ENCODE measurements around the gene LRP5.
"Not testable (repeated sequence)": the region's sequence is repeated elsewhere in the genome, so short reads cannot be mapped to it uniquely, and the experiment has no call there.

LRP5 gene

DNA sequence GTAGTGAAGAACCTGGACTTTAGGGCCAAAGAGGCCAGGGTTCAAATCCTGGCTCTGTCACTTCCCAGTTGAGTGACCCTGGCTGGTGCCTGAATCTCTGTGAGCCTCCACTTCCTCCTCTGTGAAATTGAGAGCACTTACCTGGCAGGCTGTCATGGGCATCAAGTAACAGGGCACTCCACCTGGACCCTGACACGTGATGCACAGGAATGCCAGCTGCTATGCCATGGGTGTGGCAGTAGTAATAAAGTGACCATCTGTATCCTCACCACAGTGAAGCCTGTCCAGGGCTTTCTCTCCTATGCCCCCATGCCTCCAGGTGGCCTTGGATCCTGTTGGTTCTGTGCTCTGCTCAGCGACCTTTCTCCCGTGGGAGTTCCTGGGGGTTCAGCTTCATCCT is 118.4 kb downstream of the LRP5 start:
- Histone ChIP-seq H3K4me3 (ENCODE audit: low read depth in 1 of 2, low read length in 1 of 2) (no peak overlapping the region), H3K4me1 (ENCODE audit: control insufficient read depth in 1 of 2, insufficient read depth in 1 of 2, low read depth in 1 of 2, low read length in 1 of 2) (no peaks in the 10 kb centered on the region), H3K9me3 (peaks cover 5% of the 10 kb centered on the region), H3K27ac (no peak overlapping the region), H3K27me3 (no peaks in the 10 kb centered on the region), H3K36me3 (no peaks in the 10 kb centered on the region)
- TF ChIP-seq, protein P1, sequence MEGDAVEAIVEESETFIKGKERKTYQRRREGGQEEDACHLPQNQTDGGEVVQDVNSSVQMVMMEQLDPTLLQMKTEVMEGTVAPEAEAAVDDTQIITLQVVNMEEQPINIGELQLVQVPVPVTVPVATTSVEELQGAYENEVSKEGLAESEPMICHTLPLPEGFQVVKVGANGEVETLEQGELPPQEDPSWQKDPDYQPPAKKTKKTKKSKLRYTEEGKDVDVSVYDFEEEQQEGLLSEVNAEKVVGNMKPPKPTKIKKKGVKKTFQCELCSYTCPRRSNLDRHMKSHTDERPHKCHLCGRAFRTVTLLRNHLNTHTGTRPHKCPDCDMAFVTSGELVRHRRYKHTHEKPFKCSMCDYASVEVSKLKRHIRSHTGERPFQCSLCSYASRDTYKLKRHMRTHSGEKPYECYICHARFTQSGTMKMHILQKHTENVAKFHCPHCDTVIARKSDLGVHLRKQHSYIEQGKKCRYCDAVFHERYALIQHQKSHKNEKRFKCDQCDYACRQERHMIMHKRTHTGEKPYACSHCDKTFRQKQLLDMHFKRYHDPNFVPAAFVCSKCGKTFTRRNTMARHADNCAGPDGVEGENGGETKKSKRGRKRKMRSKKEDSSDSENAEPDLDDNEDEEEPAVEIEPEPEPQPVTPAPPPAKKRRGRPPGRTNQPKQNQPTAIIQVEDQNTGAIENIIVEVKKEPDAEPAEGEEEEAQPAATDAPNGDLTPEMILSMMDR (IDR thresholded peaks at IDR 0.05): no peak

DNA sequence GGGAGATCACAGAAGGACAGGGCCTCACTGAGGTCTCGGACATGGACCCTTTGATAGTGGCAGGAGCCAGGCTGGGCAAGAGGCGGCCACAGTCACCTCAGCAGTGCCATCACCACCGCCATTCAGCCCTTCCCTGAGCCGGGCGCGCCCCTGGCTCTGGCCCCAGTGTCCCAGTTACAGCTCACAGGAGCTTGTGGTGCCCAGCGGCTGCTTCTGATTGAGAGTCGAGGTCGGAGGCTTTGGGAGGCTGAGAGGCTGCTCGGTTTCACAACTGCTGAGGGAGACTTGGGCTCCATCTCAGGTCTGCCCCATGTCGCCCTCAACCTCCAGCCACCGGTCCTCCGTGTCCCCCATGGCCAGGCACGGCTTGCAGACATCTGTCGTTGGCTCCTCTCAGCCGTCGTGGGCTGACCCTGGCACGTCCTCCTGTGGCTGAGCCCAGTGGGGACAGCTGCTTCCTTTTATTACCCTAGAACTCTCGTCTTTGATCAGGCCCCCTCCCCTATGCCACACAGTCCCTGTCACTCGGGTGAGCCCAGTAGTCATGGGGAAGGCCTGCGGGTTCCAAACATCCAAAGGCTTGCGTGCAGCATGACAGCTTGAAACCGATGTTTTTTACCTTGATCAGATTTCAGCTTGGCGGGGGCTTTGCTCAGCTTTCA is 119.7 kb downstream of the LRP5 start:
- no peak overlapping the region for H3K4me3 ChIP-seq (ENCODE audit: low read depth in 1 of 2, low read length in 1 of 2)
- H3K9me3 ChIP-seq: peaks cover 5% of the 10 kb centered on the region
- no peak overlapping the region for H3K27ac ChIP-seq
- H3K4me1 ChIP-seq (ENCODE audit: control insufficient read depth in 1 of 2, insufficient read depth in 1 of 2, low read depth in 1 of 2, low read length in 1 of 2): no peaks in the 10 kb centered on the region
- H3K27me3 ChIP-seq: no peaks in the 10 kb centered on the region
- TF ChIP-seq, protein P1 (IDR thresholded peaks at IDR 0.05): no peak
- no peaks in the 10 kb centered on the region for H3K36me3 ChIP-seq

DNA sequence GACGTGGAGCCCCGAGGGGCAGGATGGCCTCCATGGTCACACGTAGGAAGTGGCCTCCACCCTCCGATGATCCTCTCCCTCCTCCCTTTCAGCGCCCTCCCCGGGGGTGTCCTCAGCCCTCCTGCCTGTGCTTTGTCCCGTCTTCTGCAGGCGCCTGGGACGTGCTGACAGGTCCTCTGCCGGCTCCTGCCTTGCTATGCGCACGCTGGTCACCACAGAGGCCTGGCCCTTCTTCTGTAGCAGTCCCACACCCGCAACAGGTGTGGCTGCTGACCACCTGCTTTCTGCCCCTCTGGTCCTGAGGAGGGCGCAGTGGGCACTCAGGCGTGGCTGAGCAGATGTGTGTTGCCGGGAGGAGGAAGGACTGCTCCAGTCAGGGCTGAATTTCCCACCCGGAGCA is 120.5 kb downstream of the LRP5 start:
- Histone ChIP-seq H3K27ac (no peak overlapping the region), H3K4me1 (ENCODE audit: control insufficient read depth in 1 of 2, insufficient read depth in 1 of 2, low read depth in 1 of 2, low read length in 1 of 2) (no peaks in the 10 kb centered on the region), H3K27me3 (no peaks in the 10 kb centered on the region), H3K4me3 (ENCODE audit: low read depth in 1 of 2, low read length in 1 of 2) (no peak overlapping the region), H3K36me3 (no peaks in the 10 kb centered on the region), H3K9me3 (peaks cover 5% of the 10 kb centered on the region)
- TF ChIP-seq, protein P1 (IDR thresholded peaks at IDR 0.05): no peak

DNA sequence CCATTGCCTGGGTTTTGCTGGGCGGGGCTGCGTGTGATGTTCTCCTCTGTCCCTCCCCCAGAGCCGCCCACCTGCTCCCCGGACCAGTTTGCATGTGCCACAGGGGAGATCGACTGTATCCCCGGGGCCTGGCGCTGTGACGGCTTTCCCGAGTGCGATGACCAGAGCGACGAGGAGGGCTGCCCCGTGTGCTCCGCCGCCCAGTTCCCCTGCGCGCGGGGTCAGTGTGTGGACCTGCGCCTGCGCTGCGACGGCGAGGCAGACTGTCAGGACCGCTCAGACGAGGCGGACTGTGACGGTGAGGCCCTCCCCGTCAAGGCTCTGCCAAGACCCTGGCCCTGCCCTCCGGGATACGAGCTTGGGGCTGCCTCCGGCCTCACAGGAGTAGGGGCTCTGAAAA is 121.2 kb downstream of the LRP5 start:
- no peaks in the 10 kb centered on the region for H3K36me3 ChIP-seq
- H3K27ac ChIP-seq: no peak overlapping the region
- TF ChIP-seq, protein P1 (IDR thresholded peaks at IDR 0.05): no peak
- no peaks in the 10 kb centered on the region for H3K27me3 ChIP-seq
- H3K4me1 ChIP-seq (ENCODE audit: control insufficient read depth in 1 of 2, insufficient read depth in 1 of 2, low read depth in 1 of 2, low read length in 1 of 2): no peaks in the 10 kb centered on the region
- H3K9me3 ChIP-seq: peaks cover 5% of the 10 kb centered on the region
- H3K4me3 ChIP-seq (ENCODE audit: low read depth in 1 of 2, low read length in 1 of 2): no peak overlapping the region

DNA sequence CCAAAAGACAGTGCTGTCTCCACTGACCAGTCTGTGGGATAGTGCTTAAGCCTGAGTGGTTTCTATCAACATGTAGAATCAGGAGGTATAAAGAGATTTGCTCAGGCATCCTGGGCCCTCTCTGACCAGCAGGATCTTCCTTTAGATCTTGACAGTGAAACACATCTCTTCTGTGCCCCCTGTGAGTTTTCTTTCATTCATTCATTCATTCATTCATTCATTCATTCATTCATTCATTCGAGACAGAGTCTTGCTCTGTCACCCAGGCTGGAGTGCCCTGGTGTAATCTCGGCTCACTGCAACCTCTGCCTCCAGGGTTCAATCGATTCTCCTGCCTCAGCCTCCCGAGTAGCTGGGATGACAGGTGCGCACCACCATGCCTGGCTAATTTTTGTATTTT is 121.8 kb downstream of the LRP5 start:
- H3K9me3 ChIP-seq; H3K4me1 ChIP-seq (ENCODE audit: control insufficient read depth in 1 of 2, insufficient read depth in 1 of 2, low read depth in 1 of 2, low read length in 1 of 2); H3K27ac ChIP-seq; H3K4me3 ChIP-seq (ENCODE audit: low read depth in 1 of 2, low read length in 1 of 2); H3K27me3 ChIP-seq; H3K36me3 ChIP-seq: not testable (repeated sequence)

DNA sequence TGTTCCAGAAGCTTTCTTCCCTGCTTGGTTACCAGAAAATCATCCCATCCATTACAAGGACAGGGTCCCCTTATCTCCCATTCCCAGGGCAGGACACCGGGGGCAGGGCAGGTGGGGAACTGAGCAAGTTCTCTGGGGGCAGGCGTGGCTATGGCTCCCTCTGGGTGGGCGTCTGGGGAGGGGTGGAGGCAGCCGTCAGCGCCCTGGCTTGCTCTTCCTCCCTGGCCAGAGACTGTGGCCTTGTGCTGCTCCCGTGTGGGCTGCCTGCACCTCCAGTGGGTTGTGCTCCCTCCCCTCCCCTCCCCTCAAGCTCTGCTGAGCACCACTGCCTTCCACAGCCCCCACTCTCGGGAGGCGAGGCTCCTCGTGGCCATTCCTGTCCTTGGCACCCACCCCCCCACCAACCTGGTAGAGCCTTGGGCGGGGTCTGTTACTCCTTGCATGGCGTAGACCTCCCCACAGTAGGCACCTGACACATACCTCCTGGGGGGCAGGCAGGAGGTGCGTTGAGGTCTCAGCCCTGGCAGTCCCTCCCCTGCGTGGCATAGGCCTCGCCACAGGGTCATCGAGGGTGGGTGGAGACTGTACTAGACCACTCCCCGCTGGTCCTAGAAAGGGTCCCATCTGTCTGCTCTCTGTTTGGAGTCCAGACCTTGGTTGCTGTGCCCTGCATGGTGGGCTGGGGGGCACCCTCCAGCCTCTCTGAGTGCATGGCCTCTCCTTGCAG is 123.9 kb downstream of the LRP5 start:
- no peaks in the 10 kb centered on the region for H3K36me3 ChIP-seq
- no peaks in the 10 kb centered on the region for H3K9me3 ChIP-seq
- H3K27ac ChIP-seq: no peak overlapping the region
- H3K4me1 ChIP-seq (ENCODE audit: control insufficient read depth in 1 of 2, insufficient read depth in 1 of 2, low read depth in 1 of 2, low read length in 1 of 2): no peaks in the 10 kb centered on the region
- H3K27me3 ChIP-seq: no peaks in the 10 kb centered on the region
- TF ChIP-seq, protein P1 (IDR thresholded peaks at IDR 0.05): no peak
- H3K4me3 ChIP-seq (ENCODE audit: low read depth in 1 of 2, low read length in 1 of 2): no peak overlapping the region
